H1 (cell line): ENCODE measurements around the gene TRAPPC2B.

Experiments
- CTCF ChIP-seq, 3 experiments: IDR thresholded peaks; 1 replicate in 2 of 3; 2 replicates in 1 of 3; pipeline versions ENCODE4 v1.5.1 to v1.6.1; 2011; ENCODE audit warnings: low read length in 3 of 3, mild to moderate bottlenecking in 3 of 3, inconsistent platforms in 2 of 3, low read depth in 1 of 3, moderate library complexity in 1 of 3; ENCODE audit not compliant: insufficient read depth in 1 of 3; ENCODE audit errors: control extremely low read depth in 1 of 3
- E2F6 ChIP-seq: IDR thresholded peaks from 2 replicates; pipeline ENCODE4 v1.6.1; 2012; ENCODE audit warnings: inconsistent platforms
- EZH2 ChIP-seq: fragments of 200-600 bp; sonication (generic); IDR thresholded peaks from 2 replicates; pipeline ENCODE4 v1.7.1; 2012; ENCODE audit warnings: low read depth, mild to moderate bottlenecking, moderate library complexity, low read length, inconsistent platforms; ENCODE audit not compliant: severe bottlenecking
- JUND ChIP-seq: IDR thresholded peaks from 2 replicates; pipeline ENCODE4 v1.6.1; 2011; ENCODE audit warnings: mild to moderate bottlenecking, improper control_type of control experiment, low read length
- POLR2A ChIP-seq, 2 experiments: IDR thresholded peaks; 1 replicate in 1 of 2; 2 replicates in 1 of 2; pipeline ENCODE4 v1.6.1; 2011; ENCODE audit warnings: low read depth in 2 of 2, low read length in 2 of 2, mild to moderate bottlenecking in 2 of 2; ENCODE audit errors: control extremely low read depth in 1 of 2
- RAD21 ChIP-seq, 2 experiments: IDR thresholded peaks in 1 of 2; conservative IDR thresholded peaks in 1 of 2; 2 replicates each; pipeline ENCODE4 v1.6.1; 2011; ENCODE audit warnings: low read depth in 2 of 2, low read length in 2 of 2, improper control_type of control experiment in 1 of 2, inconsistent platforms in 1 of 2, mild to moderate bottlenecking in 1 of 2, moderate library complexity in 1 of 2
- RFX5 ChIP-seq: IDR thresholded peaks from 2 replicates; pipeline ENCODE4 v1.6.1; 2011; ENCODE audit warnings: low read depth, low read length, improper control_type of control experiment, borderline replicate concordance
- TF ChIP-seq, protein P1 (sequence below): IDR thresholded peaks from 2 replicates; pipeline ENCODE4 v1.6.1; 2011; ENCODE audit warnings: low read depth, mild to moderate bottlenecking, low read length; ENCODE audit not compliant: insufficient read depth

DNA sequence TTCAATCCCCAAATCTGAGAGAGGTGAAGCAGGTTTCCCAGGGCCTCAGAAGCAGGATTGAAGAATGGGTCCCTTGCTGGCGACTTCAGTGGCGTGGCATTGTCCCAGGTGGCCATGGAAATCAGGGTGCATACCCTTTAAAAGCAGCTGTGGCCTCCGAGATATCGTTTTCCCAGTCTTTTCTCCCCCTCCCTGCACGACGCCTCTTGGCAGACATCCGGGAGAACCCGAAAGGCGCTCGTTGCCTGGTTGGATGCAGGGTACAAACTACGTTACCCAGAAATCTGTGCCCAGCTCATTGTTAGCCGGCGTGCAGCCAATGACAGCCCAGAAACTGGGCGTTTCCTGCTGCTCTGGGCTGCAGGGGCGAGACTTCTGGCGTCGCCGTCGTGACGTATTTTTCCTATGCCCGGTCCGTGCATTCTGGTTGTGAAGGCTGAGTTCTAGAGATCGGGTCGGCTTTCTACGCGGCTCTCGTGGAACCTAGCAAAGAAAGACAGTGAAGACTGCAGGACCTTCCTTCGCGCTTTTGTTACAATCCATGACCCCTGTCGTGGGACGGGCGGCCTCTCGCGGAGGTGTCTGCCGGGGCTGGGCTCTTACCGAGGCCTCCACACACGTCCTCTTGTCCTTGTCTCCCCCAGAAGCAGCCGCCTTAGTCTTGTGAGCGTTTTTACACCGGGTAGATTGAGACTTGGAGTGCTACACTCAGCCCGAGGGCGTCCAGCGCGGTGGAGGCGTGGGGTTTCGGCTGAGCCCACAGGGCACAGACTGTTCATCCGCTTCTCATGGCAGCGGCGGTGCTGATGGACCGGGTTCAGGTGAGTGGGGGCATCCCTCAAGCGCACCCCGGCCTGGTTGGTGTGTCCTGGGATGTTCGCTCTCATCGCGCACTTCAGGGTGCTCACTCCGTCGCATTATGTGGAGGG, 12.2 kb upstream of the TRAPPC2B start, which contains the start of gene ZNF304:
- TF ChIP-seq CTCF (IDR thresholded peaks at IDR 0.05; ENCODE audit: control extremely low read depth in 1 of 3, insufficient read depth in 1 of 3, low read depth in 1 of 3, low read length in 3 of 3) (no peak), RFX5 (no peak), EZH2 (no peak), POLR2A (IDR thresholded peaks at IDR 0.05; ENCODE audit: control extremely low read depth in 1 of 2, low read depth in 2 of 2, low read length in 2 of 2) (peak in 1 of 2 experiments; percentile 32; a peak in 2 of 3 replicates), RAD21 (IDR thresholded peaks at IDR 0.05 in 1 of 2, conservative IDR thresholded peaks at IDR 0.05 in 1 of 2; ENCODE audit: low read depth in 2 of 2, low read length in 2 of 2) (no peak), E2F6 (0 out of 2 replicates have a peak, but pooled peaks have one; percentile 49), JUND (no peak)
- TF ChIP-seq, protein P1, sequence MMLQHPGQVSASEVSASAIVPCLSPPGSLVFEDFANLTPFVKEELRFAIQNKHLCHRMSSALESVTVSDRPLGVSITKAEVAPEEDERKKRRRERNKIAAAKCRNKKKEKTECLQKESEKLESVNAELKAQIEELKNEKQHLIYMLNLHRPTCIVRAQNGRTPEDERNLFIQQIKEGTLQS = peak; percentile 62; the same call in 1 of the 2 replicates
